Measurements from ENCODE around the gene MFAP4. TPM values are rescaled to one million over a fixed set of nuclear protein-coding genes. Genes with fewer than 3 reads are reported as not detected.
A peak's percentile ranks its signal among the peaks of the same experiment; 100 is the strongest.

Gene MFAP4
- total and polyA plus RNA-seq, 2 experiments from 2014 or later = 360 to 739 TPM

- Histone ChIP-seq H3K4me2 (no peak overlapping the region), H3K9me3 (ENCODE audit: low read depth) (no peaks in the 10 kb centered on the region), H3K79me2 (no peaks in the 10 kb centered on the region), H3K36me3 (replicated peaks; ENCODE audit: insufficient read depth, low read depth) (no peaks in the 10 kb centered on the region), H3K4me3 (no peak overlapping the region), H3K9me2 (replicated peaks; ENCODE audit: insufficient read depth) (no peaks in the 10 kb centered on the region), H3K27me3 (no peaks in the 10 kb centered on the region), H4K20me1 (ENCODE audit: insufficient read depth, poor library complexity, severe bottlenecking) (no peaks in the 10 kb centered on the region), H3K4me1 (ENCODE audit: insufficient read depth) (peaks cover 36% of the 10 kb centered on the region), H2AFZ (no peak overlapping the region), H3K27ac (no peak overlapping the region)
- DNase-seq (ENCODE audit: low spot score) = no peak
- TF ChIP-seq EZH2 (IDR thresholded peaks at IDR 0.05; ENCODE audit: borderline replicate concordance) (no peak), EZH2phosphoT487 (IDR thresholded peaks at IDR 0.05; ENCODE audit: low read depth, severe bottlenecking, unreplicated experiment) (no peak), CTCF (IDR thresholded peaks at IDR 0.05; ENCODE audit: poor library complexity) (no peak)
- 96% methylated on average over 9 of the region's 9 CpGs for WGBS (ENCODE audit: low lambda C conversion rate, missing lambda C conversion rate)
These were observed 38.2 kb downstream of the MFAP4 start for GRCh38 chr17:19348806-19349205.

GRCh38 chr17:19348081-19348650, 38.8 kb downstream of the MFAP4 start:
- Histone ChIP-seq H3K79me2 (no peaks in the 10 kb centered on the region), H3K27me3 (no peaks in the 10 kb centered on the region), H3K4me2 (no peak overlapping the region), H3K4me3 (no peak overlapping the region), H3K9me3 (ENCODE audit: low read depth) (no peaks in the 10 kb centered on the region), H3K4me1 (ENCODE audit: insufficient read depth) (peaks cover 36% of the 10 kb centered on the region), H2AFZ (no peak overlapping the region), H3K9me2 (replicated peaks; ENCODE audit: insufficient read depth) (no peaks in the 10 kb centered on the region), H3K27ac (peak overlapping the region; percentile 79), H3K36me3 (replicated peaks; ENCODE audit: insufficient read depth, low read depth) (no peaks in the 10 kb centered on the region), H4K20me1 (ENCODE audit: insufficient read depth, poor library complexity, severe bottlenecking) (no peaks in the 10 kb centered on the region)
- WGBS (ENCODE audit: low lambda C conversion rate, missing lambda C conversion rate) = 89% methylated on average over 9 of the region's 9 CpGs
- no peak for TF ChIP-seq EZH2 (IDR thresholded peaks at IDR 0.05; ENCODE audit: borderline replicate concordance)
- no peak for TF ChIP-seq CTCF (IDR thresholded peaks at IDR 0.05; ENCODE audit: poor library complexity)
- no peak for TF ChIP-seq EZH2phosphoT487 (IDR thresholded peaks at IDR 0.05; ENCODE audit: low read depth, severe bottlenecking, unreplicated experiment)
- no peak for DNase-seq (ENCODE audit: low spot score)

- TF ChIP-seq EZH2 (IDR thresholded peaks at IDR 0.05; ENCODE audit: borderline replicate concordance) (no peak), CTCF (IDR thresholded peaks at IDR 0.05; ENCODE audit: poor library complexity) (no peak), EZH2phosphoT487 (IDR thresholded peaks at IDR 0.05; ENCODE audit: low read depth, severe bottlenecking, unreplicated experiment) (no peak)
- peaks cover 38% of the 10 kb centered on the region for H3K4me1 ChIP-seq (ENCODE audit: insufficient read depth)
- 89% methylated on average over 13 of the region's 13 CpGs for WGBS (ENCODE audit: low lambda C conversion rate, missing lambda C conversion rate)
- no peaks in the 10 kb centered on the region for H4K20me1 ChIP-seq (ENCODE audit: insufficient read depth, poor library complexity, severe bottlenecking)
- H3K4me3 ChIP-seq = no peak overlapping the region
- no peaks in the 10 kb centered on the region for H3K79me2 ChIP-seq
- no peaks in the 10 kb centered on the region for H3K9me3 ChIP-seq (ENCODE audit: low read depth)
- no peak overlapping the region for H3K4me2 ChIP-seq
- peak overlapping the region; percentile 79 for H3K27ac ChIP-seq
- H3K9me2 ChIP-seq (replicated peaks; ENCODE audit: insufficient read depth) = no peaks in the 10 kb centered on the region
- no peaks in the 10 kb centered on the region for H3K27me3 ChIP-seq
- no peaks in the 10 kb centered on the region for H3K36me3 ChIP-seq (replicated peaks; ENCODE audit: insufficient read depth, low read depth)
- H2AFZ ChIP-seq = no peak overlapping the region
- no peak for DNase-seq (ENCODE audit: low spot score)
These were observed 39.5 kb downstream of the MFAP4 start for GRCh38 chr17:19347323-19348080.
